Mononuclear cell (primary cell): ENCODE data around the gene SORCS2. TPM values are rescaled to one million over a fixed set of nuclear protein-coding genes. Genes with fewer than 3 reads are reported as not detected.
"Not testable (repeated sequence)": the region's sequence is repeated elsewhere in the genome, so short reads cannot be mapped to it uniquely, and the experiment has no call there.

Source experiments
- H3K27me3 ChIP-seq: 2 replicates; pipeline ENCODE4 v1.6.0; 2011; ENCODE audit warnings: low read length, control low read depth; ENCODE audit not compliant: insufficient read depth
- H3K4me1 ChIP-seq: 2 replicates; pipeline ENCODE4 v1.5.1; 2011; ENCODE audit warnings: mild to moderate bottlenecking, low read length, control low read depth; ENCODE audit not compliant: insufficient read depth
- H3K4me3 ChIP-seq: 2 replicates; pipeline ENCODE4 v1.5.1; 2011; ENCODE audit warnings: mild to moderate bottlenecking, low read length, moderate library complexity
- H3K9me3 ChIP-seq: 2 replicates; pipeline ENCODE4 v1.5.1; 2011; ENCODE audit warnings: low read depth, mild to moderate bottlenecking, control low read depth, low read length
- total RNA-seq: library from RNA; depleted of rRNA; stranded (reverse); fragments of >200 nt; gene quantifications from one replicate; pipeline ENCODE4 v1.2.3, GENCODE V29; 2012

Gene SORCS2
- total RNA-seq, 1 donor, result 0.10 TPM

DNA sequence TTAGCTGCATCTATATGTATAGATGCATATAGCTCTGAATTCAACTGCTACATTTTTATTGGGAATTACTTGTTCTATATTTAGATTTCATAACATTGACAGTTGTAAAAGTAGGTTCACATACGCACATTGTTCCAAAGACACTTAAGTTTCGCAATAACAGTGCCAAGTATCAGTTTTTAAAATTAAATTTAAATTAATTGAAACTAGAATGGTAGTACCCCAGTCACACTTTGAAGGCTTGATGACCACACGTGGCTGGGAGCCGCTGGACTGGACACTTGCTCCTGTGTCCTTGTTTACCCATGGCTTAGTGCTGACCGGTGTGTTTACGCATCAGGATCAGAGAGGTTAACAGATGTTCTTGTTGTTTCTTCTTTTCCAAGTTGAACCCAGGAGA is 383.1 kb downstream of the SORCS2 start:
- no peak overlapping the region for H3K4me3 ChIP-seq
- H3K27me3 ChIP-seq, result no peaks in the 10 kb centered on the region
- H3K9me3 ChIP-seq, result peaks cover 24% of the 10 kb centered on the region
- H3K4me1 ChIP-seq, result no peaks in the 10 kb centered on the region

DNA sequence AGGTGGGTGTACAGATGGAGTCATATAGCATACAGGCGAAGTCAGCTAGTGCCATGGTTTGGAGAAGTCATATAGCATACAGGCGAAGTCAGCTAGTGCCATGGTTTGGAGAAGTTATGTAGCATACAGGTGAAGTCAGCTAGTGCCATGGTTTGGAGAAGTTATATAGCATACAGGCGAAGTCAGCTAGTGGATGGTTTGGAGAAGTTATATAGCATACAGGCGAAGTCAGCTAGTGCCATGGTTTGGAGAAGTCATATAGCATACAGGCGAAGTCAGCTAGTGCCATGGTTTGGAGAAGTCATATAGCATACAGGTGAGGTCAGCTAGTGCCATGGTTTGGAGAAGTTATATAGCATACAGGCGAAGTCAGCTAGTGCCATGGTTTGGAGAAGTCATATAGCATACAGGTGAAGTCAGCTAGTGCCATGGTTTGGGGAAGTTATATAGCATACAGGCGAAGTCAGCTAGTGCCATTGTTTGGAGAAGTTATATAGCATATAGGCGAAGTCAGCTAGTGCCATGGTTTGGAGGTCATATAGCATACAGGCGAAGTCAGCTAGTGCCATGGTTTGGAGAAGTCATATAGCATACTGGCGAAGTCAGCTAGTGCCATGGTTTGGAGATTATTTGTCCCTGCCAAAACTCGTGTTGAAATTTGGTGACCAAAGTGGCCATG is 385.2 kb downstream of the SORCS2 start:
- not testable (repeated sequence) for H3K27me3 ChIP-seq, H3K4me1 ChIP-seq, H3K4me3 ChIP-seq
- H3K9me3 ChIP-seq, result peaks cover 24% of the 10 kb centered on the region

DNA sequence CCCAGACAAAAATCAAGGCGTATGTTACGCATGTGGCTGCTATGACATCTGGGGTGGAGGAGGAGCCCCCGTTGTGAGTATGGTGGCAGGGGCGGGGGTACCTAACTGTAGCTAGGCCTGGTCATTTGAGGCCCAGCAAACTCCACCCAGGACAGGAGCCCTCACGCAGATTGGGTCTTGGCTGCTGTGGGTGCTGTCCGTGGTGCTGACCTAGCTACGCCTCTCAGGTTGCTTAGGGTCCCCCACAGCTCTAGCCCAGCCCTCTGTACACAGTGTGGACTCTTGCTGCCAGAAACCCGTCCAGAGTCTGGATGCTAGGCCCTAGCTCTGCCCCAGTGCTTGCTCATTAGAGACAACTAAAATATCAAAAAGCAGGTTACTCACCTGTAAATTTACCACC is 389.1 kb downstream of the SORCS2 start:
- Histone ChIP-seq H3K9me3 (peaks cover 21% of the 10 kb centered on the region), H3K4me3 (no peak overlapping the region), H3K27me3 (no peaks in the 10 kb centered on the region), H3K4me1 (no peaks in the 10 kb centered on the region)

DNA sequence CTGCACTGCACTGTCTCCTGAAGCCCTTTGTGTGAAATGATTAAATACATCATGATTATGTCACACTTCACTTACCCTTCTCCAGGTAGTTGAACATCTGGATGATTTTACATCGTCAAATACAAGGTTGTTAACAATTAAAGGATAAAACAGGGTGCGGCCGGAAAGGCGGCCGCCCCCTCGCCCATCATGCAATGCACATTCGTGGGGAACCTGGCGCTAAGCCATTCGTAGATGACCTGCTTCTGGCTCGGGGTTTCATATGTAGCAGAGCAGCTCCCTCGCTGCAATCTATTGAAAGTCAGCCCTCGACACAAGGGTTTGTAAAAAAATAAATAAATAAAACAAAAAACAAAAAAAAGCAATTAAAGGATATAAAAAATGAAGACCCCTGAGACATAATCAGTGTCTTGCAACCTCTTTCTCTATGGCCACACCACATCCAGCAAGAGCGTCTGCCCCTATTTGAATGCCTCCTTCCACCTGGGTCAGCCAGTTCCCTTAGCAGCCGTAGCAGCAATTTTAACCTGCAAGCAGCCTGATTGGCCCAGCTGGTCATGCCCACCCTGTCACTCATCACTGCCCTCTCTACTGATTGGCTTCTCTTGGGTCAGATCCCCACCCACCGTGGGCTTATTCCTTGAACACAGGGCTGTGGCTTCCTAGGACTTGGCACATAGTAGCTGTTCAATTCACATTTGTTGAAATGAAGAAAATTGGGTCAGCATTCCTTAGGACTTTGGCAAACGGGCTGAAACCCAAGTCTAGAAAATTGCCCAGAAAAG is 390.2 kb downstream of the SORCS2 start:
- Histone ChIP-seq H3K27me3 (no peaks in the 10 kb centered on the region), H3K4me1 (no peaks in the 10 kb centered on the region), H3K9me3 (peaks cover 14% of the 10 kb centered on the region), H3K4me3 (no peak overlapping the region)

DNA sequence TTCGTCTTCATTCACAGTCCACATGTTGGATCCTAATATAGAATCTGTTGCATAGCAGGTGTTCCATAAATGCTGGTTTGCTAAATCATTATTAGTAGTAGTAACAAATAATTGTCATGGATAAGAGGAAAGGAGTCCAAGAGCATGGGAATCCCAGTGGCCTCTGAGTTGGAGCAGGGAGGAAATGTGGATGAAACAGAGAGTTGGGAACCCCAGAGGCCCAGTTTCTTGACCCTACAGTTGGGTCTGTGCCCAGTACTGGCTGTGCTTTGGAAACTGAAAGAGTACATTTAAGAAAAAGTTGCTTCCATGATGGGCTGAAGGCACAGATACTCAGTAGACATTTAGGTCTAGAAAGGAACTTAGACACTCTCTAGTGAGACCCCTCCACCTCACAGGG is 391.8 kb downstream of the SORCS2 start:
- Histone ChIP-seq H3K9me3 (no peaks in the 10 kb centered on the region), H3K4me3 (no peak overlapping the region), H3K27me3 (no peaks in the 10 kb centered on the region), H3K4me1 (no peaks in the 10 kb centered on the region)

DNA sequence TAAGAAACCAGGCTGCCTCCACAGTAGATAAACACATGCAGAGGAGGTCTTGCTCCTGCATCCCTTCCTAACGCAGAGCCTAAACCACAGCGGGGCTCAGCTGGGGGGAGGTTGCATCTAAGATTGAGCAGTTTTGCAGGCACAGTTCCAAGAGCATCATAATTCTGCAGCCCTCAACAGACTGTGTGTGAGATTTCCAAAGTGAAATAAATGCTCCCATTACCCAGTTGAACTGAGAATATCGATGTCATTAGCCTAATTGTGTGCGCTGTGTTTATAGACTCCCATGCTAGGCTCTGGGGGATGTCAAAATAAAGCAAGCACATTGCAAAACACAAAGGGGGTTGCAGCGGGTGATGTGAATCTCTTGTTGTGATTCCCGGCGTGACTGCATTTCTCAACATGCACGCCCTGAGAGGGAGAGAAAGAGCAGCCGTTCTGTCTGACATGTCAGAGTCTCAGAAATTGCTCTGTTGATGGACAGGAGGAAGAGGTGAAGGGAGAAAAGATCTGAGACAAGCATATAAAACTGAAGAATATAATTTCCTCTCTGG is 392.3 kb downstream of the SORCS2 start:
- Histone ChIP-seq H3K27me3 (no peaks in the 10 kb centered on the region), H3K4me3 (no peak overlapping the region), H3K9me3 (no peaks in the 10 kb centered on the region), H3K4me1 (no peaks in the 10 kb centered on the region)

DNA sequence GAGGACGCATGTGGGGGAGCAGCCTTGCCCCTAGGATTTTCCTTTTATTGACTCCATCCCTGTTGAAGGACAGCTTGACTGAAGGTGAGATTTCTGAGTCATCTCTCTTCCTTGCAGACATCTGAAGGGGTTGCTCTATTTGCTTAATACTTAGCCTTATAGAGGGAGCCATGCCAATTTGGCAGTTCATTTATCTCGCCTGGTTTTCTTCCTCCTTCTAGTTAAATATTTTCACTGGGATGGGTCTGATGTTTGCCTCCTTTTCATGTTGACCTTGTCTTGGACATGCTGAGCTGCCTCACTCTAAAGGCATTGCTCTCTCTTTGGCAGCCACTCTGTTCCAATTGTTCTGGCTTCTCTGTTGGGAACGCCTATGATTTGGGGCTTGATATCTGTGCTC is 393.4 kb downstream of the SORCS2 start:
- Histone ChIP-seq H3K27me3 (no peaks in the 10 kb centered on the region), H3K4me3 (no peak overlapping the region), H3K9me3 (no peaks in the 10 kb centered on the region), H3K4me1 (no peaks in the 10 kb centered on the region)

DNA sequence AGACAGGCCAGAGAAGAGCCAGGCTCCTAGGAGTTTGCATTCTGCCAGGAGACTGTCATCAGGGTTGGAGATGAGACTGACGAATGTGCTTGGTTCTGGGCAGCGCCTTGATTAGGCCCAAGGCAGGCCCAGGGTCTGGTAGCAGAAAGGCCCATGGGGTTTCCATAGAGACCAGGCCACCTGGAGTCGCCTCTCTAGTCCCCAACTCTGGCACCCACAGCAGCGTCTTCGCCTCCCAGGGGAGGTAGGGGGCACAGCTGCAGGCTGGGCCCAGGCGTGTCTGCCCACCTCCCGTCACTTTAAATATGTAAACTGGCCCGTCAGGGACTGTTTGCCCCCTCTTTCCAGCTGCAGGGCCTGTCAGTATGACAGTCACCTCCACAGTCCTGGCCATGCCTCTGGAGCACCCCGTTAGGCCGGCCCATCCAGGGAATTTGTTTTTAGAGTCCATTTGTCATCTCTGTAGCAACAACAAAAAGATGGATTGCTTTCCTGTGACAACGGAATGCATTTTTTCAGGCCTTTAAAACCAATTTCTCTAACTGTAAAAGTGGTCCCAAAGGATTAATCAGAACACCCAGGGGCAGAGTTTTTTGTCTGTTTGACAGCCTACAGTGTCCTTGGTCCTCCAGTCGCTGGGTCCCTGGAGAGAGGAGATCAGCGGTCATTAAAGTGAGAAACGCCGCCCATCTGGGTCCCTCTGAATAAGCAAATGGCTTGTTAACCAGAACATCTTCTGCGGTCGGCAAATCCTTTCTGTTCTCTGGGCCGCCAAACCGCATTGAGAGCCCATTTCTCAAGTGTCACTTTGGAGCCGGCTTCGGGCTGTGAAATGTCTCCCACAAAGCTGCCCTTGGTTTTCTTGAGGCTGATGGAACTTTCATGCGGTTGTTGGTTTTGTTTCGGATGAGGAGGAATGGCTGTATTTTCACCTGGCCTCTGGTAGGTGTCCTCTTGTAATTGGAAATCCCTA is 395.4 kb downstream of the SORCS2 start:
- no peak overlapping the region for H3K4me3 ChIP-seq
- H3K4me1 ChIP-seq, result no peaks in the 10 kb centered on the region
- H3K9me3 ChIP-seq, result no peaks in the 10 kb centered on the region
- H3K27me3 ChIP-seq, result no peaks in the 10 kb centered on the region

DNA sequence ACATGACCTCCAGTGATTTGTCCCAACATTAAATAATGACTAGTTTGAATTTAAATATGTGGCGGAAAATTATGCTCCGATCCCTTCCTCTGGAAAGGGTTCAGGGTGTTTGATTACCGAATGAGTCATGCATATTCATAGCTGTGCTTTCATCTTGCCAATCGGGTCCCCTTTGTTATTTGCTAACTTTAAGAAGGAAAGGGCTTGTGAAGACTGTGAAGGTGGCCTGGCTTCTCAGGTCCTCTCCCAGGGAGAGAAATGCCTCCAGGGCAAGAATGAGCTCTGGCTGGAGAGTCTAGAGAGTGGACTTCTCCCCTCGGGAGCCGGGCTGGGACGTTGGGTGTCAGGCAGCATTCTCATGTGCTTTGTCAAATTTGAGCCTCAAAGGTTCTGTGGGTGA is 397.9 kb downstream of the SORCS2 start:
- no peaks in the 10 kb centered on the region for H3K27me3 ChIP-seq
- no peaks in the 10 kb centered on the region for H3K9me3 ChIP-seq
- no peaks in the 10 kb centered on the region for H3K4me1 ChIP-seq
- no peak overlapping the region for H3K4me3 ChIP-seq

DNA sequence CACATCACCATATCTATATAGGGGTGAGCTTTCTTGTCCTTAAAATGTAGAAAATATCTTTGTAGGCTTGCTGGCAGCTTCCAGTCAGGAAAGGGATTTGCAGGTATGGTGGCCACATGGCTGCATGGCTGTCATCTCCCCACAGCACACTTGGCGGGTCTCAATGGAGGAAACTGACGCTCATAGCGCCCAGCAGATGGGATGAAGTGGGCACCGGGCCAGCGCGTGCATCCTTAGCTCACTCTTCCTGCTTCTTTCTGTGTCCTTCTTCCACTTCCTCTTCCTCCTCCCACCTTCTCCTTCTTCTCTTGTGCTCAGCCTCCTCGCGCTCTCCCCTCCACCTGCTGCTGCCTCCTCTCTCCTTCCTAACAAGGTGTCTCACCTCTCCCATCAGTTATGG is 398.6 kb downstream of the SORCS2 start:
- H3K27me3 ChIP-seq, result no peaks in the 10 kb centered on the region
- H3K4me3 ChIP-seq, result no peak overlapping the region
- H3K9me3 ChIP-seq, result no peaks in the 10 kb centered on the region
- H3K4me1 ChIP-seq, result no peaks in the 10 kb centered on the region

DNA sequence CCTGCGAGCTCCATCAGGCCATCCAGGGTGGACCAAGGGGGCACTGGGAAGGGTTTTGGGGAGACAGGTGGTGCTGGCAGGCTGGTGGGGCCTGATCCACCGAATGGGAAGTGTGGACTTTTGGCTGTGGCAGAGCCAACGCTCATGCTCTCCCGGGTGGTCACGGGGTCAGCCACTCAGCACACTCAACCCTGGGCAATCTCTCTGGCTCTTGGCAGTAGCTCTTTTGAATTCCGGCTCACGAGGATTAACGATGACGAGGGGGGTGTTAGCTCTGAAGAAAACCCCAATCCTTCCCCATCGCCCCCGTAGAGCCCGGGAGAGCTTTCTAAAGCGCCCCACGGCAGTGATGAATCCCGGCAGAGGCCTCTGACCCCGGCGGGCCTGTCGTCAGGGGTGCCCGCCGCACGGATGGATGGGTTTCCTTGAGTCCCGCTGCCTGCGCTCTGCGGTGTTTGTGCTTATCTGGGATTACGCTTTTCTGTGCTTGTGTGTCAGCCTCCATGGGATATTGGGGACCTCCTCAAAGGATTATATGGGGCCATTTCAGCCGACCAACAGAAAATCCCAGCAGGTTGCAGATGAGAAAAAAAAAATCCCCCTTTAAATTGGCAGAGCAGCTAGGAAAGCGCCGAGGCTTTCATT is 399.2 kb downstream of the SORCS2 start:
- H3K27me3 ChIP-seq, result no peaks in the 10 kb centered on the region
- H3K4me3 ChIP-seq, result no peak overlapping the region
- H3K9me3 ChIP-seq, result no peaks in the 10 kb centered on the region
- H3K4me1 ChIP-seq, result peaks cover 3% of the 10 kb centered on the region

DNA sequence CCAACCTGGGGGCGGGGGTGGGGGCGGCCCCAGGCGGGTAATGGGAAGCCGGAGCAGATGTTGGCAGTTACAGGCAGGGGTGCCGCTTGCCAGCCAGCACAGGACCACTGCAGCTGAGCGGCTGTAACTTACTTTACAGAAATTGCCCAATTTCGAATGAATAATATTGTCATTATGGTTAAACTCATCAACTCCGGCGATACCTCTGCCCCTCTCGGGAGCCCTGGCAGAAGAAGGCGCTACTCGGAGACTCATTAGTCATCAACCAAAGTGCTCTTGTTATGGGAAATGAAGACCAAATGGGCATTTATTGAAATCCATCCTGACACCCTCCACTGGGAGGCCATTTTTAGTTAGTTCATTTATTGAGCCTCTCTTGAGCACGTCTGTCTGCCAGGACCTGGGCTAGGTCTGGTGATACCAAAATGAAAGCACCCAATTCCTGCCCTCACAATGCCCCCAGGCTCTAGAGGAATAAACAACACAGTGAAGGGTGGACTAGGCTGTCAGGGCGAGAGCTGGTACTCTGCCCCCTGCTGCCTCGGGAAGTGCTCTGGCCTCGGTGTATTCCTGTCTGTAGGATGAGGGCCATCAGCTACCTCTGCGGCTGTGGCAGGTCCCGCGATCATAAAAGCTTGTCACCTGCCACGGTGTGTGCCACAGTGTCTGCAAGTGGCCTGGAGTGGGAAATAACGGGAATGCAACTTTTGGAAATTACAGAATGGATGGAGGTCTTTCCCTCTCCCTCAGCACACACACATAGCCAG is 401.5 kb downstream of the SORCS2 start:
- Histone ChIP-seq H3K4me3 (no peak overlapping the region), H3K9me3 (no peaks in the 10 kb centered on the region), H3K4me1 (peaks cover 7% of the 10 kb centered on the region), H3K27me3 (no peaks in the 10 kb centered on the region)

DNA sequence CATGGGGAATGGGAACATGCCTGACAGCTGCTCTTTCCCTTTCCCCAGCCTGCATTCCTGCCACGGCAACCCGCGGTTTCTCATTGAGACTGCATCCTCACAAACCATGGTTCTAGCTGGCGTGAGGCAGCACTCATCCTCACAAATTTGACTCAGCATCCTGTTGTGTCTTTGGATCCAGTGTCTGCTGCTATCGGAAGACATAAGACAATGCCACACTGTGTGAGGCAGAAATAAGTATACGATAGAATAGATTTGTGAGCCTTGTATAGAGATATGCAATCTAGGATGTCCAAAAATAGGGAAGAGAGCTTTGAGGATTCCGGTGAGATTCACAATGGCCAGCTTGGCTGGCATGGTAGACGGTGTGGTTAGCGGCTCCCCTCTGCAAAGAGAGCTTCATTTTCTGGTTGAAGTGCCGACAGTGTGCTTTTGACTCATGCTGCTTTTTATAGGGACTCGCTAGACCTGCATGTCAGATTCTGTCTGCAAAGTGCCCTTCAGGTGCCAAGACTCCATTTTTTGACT is 403.7 kb downstream of the SORCS2 start:
- no peak overlapping the region for H3K4me3 ChIP-seq

More for the DNA sequence above, 403.7 kb downstream of the SORCS2 start:
- H3K4me1 ChIP-seq, result peaks cover 7% of the 10 kb centered on the region
- H3K9me3 ChIP-seq, result no peaks in the 10 kb centered on the region
- no peaks in the 10 kb centered on the region for H3K27me3 ChIP-seq
